HuH-7 (cell line): Measurements from ENCODE around the gene REEP1.

Experiments used
- DNase-seq: peaks from one replicate; pipeline ENCODE4 v3.0.0; 2011; ENCODE audit warnings: low spot score

REEP1 gene

GRCh38 chr2:86195808-86196387 lies 141.5 kb downstream of the REEP1 start:
- DNase-seq = no peak

GRCh38 chr2:86195055-86195807 lies 142.2 kb downstream of the REEP1 start, which contains the start of gene IMMT:
TSS of gene IMMT (minus strand) at chr2:86195462. CDS start at chr2:86195382, 80 bp downstream.
- peak; percentile 93 for DNase-seq

GRCh38 chr2:86194751-86195054 lies 142.7 kb downstream of the REEP1 start:
- no peak for DNase-seq

- no peak for DNase-seq
These were observed 143.4 kb downstream of the REEP1 start for GRCh38 chr2:86193901-86194567.

- no peak for DNase-seq
These were observed 147.5 kb downstream of the REEP1 start for GRCh38 chr2:86189782-86190416.

GRCh38 chr2:86186431-86186830 lies 151.0 kb downstream of the REEP1 start:
- DNase-seq = no peak

GRCh38 chr2:86185517-86186212 lies 151.8 kb downstream of the REEP1 start:
- DNase-seq = no peak

- DNase-seq = no peak
These were observed 160.8 kb downstream of the REEP1 start for GRCh38 chr2:86176597-86176996.

GRCh38 chr2:86175828-86176227 lies 161.6 kb downstream of the REEP1 start:
- no peak for DNase-seq

GRCh38 chr2:86174445-86174844 lies 163.0 kb downstream of the REEP1 start:
- no peak for DNase-seq

GRCh38 chr2:86172610-86173009 lies 164.8 kb downstream of the REEP1 start:
- no peak for DNase-seq

GRCh38 chr2:86171295-86171694 lies 166.1 kb downstream of the REEP1 start:
- DNase-seq = no peak

- DNase-seq = no peak
These were observed 167.0 kb downstream of the REEP1 start for GRCh38 chr2:86170449-86170848.
